ENCODE results near the gene ARID1A. TPM values are rescaled to one million over a fixed set of nuclear protein-coding genes. Genes with fewer than 3 reads are reported as not detected.
"Not testable (repeated sequence)": the region's sequence is repeated elsewhere in the genome, so short reads cannot be mapped to it uniquely, and the experiment has no call there.

Gene ARID1A
- total RNA-seq, 6 experiments from 2014 or later, result 22.2 to 36.4 (median 29.4) TPM

GRCh38 chr1:26797627-26798026 is 101.8 kb downstream of the ARID1A start:
- H3K4me1 ChIP-seq, result peaks cover 0 to 57% (median 26%) of the 10 kb centered on the region in 4 donors
- H3K27ac ChIP-seq, result peak overlapping the region in 1 of 3 donors; percentile 24
- no peak for ATAC-seq
- 75% methylated on average over 2 of the region's 2 CpGs for WGBS (ENCODE audit: insufficient coverage, low coverage, low lambda C conversion rate, missing lambda C conversion rate)
- no peak for TF ChIP-seq POLR2A (IDR thresholded peaks at IDR 0.05)
- TF ChIP-seq CTCF (IDR thresholded peaks at IDR 0.05), result no peak
- no peaks in the 10 kb centered on the region for H3K9me3 ChIP-seq
- H3K4me3 ChIP-seq, result no peak overlapping the region
- H3K27me3 ChIP-seq, result no peaks in the 10 kb centered on the region
- no peaks in the 10 kb centered on the region for H3K36me3 ChIP-seq
- DNase-seq, result no peak
- intact Hi-C loops (cut with DNase I), result loop anchor here in 1 of 2 donors (10.0 kb wide), 1 partner anchor 193 kb away; no protein-coding TSS in a partner anchor

- Histone ChIP-seq H3K27ac (peak overlapping the region; percentile 65 to 72 (median 68)), H3K27me3 (no peaks in the 10 kb centered on the region), H3K4me3 (no peak overlapping the region), H3K36me3 (no peaks in the 10 kb centered on the region), H3K9me3 (no peaks in the 10 kb centered on the region), H3K4me1 (peaks cover 0 to 43% (median 18%) of the 10 kb centered on the region in 4 donors)
- intact Hi-C loops (cut with DNase I), result loop anchor here in 1 of 2 donors (10.0 kb wide), 1 partner anchor 195 kb away; no protein-coding TSS in a partner anchor
- 13% methylated on average over 3 of the region's 5 CpGs for WGBS (ENCODE audit: insufficient coverage, low coverage, low lambda C conversion rate, missing lambda C conversion rate)
- DNase-seq (peak; percentile 80 to 94 (median 91)), ATAC-seq (peak; percentile 85 to 94 (median 90))
- TF ChIP-seq POLR2A (IDR thresholded peaks at IDR 0.05) (no peak), CTCF (IDR thresholded peaks at IDR 0.05) (no peak)
Observed at GRCh38 chr1:26799479-26800142, 103.8 kb downstream of the ARID1A start.

- DNase-seq; intact Hi-C loops (cut with DNase I); H3K9me3 ChIP-seq; H3K27me3 ChIP-seq; ATAC-seq; H3K27ac ChIP-seq; H3K36me3 ChIP-seq; H3K4me3 ChIP-seq: not testable (repeated sequence)
- WGBS (ENCODE audit: insufficient coverage, low coverage, low lambda C conversion rate, missing lambda C conversion rate), result no CpG with 5 or more reads among the region's 36 CpGs
- peaks cover 0 to 26% (median 10%) of the 10 kb centered on the region in 4 donors for H3K4me1 ChIP-seq
Observed at GRCh38 chr1:26803932-26804331, 108.1 kb downstream of the ARID1A start.

GRCh38 chr1:26810105-26810504 is 114.3 kb downstream of the ARID1A start:
- 0% methylated on average over 3 of the region's 11 CpGs for WGBS (ENCODE audit: insufficient coverage, low coverage, low lambda C conversion rate, missing lambda C conversion rate)
- H3K27me3 ChIP-seq, H3K36me3 ChIP-seq, H3K9me3 ChIP-seq, H3K4me3 ChIP-seq: not testable (repeated sequence)
- TF ChIP-seq CTCF (IDR thresholded peaks at IDR 0.05), result peak; percentile 63 to 77 (median 66)
- intact Hi-C loops (cut with DNase I), result loop anchor here (10.0 kb wide), 1 partner anchor 65 kb away; no protein-coding TSS in a partner anchor
- H3K27ac ChIP-seq, result peak overlapping the region in 2 of 3 donors; percentile 77 to 78
- ATAC-seq (peak; percentile 72 to 81 (median 78)), DNase-seq (peak in 1 of 3 donors; percentile 41)
- peaks cover 0 to 33% (median 9%) of the 10 kb centered on the region in 4 donors for H3K4me1 ChIP-seq

- no peaks in the 10 kb centered on the region for H3K27me3 ChIP-seq
- peaks cover 0 to 33% (median 9%) of the 10 kb centered on the region in 4 donors for H3K4me1 ChIP-seq
- WGBS (ENCODE audit: insufficient coverage, low coverage, low lambda C conversion rate, missing lambda C conversion rate), result 70% methylated on average over 4 of the region's 4 CpGs
- H3K36me3 ChIP-seq, result no peaks in the 10 kb centered on the region
- DNase-seq (no peak), ATAC-seq (no peak)
- intact Hi-C loops (cut with DNase I), result loop anchor here (10.0 kb wide), 1 partner anchor 64 kb away; no protein-coding TSS in a partner anchor
- H3K9me3 ChIP-seq, result no peaks in the 10 kb centered on the region
- H3K27ac ChIP-seq, result no peak overlapping the region
- H3K4me3 ChIP-seq, result no peak overlapping the region
- TF ChIP-seq CTCF (IDR thresholded peaks at IDR 0.05) (no peak), POLR2A (IDR thresholded peaks at IDR 0.05) (no peak)
Observed at GRCh38 chr1:26811057-26811456, 115.2 kb downstream of the ARID1A start.

Data from right lobe of liver (tissue), 6 donors.